Ishikawa (cell line): Measurements from ENCODE around the gene MATN4.
A peak's percentile ranks its signal among the peaks of the same experiment; 100 is the strongest.

Experiments used
- CEBPB ChIP-seq: IDR thresholded peaks from 2 replicates; pipeline ENCODE4 v1.6.1; 2012
- CREB1 ChIP-seq: IDR thresholded peaks from 2 replicates; pipeline ENCODE4 v1.6.1; 2012; ENCODE audit warnings: low read depth
- EGR1 ChIP-seq: IDR thresholded peaks from 2 replicates; pipeline ENCODE4 v1.6.1; 2012
- EP300 ChIP-seq: IDR thresholded peaks from 2 replicates; pipeline ENCODE4 v1.6.1; 2012; ENCODE audit warnings: borderline replicate concordance
- FOXM1 ChIP-seq: IDR thresholded peaks from 2 replicates; pipeline ENCODE4 v1.6.1; 2012; ENCODE audit warnings: low read depth, borderline replicate concordance
- NFIC ChIP-seq: IDR thresholded peaks from 2 replicates; pipeline ENCODE4 v1.6.1; 2012
- RAD21 ChIP-seq: IDR thresholded peaks from 2 replicates; pipeline ENCODE4 v1.6.1; 2012; ENCODE audit warnings: low read depth
- TAF1 ChIP-seq: IDR thresholded peaks from 2 replicates; pipeline ENCODE4 v1.6.1; 2012; ENCODE audit warnings: low read depth, mild to moderate bottlenecking
- TCF12 ChIP-seq: IDR thresholded peaks from 2 replicates; pipeline ENCODE4 v1.6.1; 2012; ENCODE audit warnings: low read depth
- TEAD4 ChIP-seq: IDR thresholded peaks from 2 replicates; pipeline ENCODE4 v1.6.1; 2012
- YY1 ChIP-seq: IDR thresholded peaks from 2 replicates; pipeline ENCODE4 v1.6.1; 2012; ENCODE audit warnings: low read depth
- ZBTB7A ChIP-seq: IDR thresholded peaks from 2 replicates; pipeline ENCODE4 v1.6.1; 2012; ENCODE audit warnings: low read depth
- TF ChIP-seq, protein P1 (sequence below): IDR thresholded peaks from 2 replicates; pipeline ENCODE4 v1.6.1; 2012
- TF ChIP-seq, protein P2 (sequence below): IDR thresholded peaks from 2 replicates; pipeline ENCODE4 v1.6.1; 2012
- TF ChIP-seq, protein P3 (sequence below): IDR thresholded peaks from 2 replicates; pipeline ENCODE4 v1.6.1; 2012; ENCODE audit warnings: low read depth, mild to moderate bottlenecking

Gene MATN4

DNA sequence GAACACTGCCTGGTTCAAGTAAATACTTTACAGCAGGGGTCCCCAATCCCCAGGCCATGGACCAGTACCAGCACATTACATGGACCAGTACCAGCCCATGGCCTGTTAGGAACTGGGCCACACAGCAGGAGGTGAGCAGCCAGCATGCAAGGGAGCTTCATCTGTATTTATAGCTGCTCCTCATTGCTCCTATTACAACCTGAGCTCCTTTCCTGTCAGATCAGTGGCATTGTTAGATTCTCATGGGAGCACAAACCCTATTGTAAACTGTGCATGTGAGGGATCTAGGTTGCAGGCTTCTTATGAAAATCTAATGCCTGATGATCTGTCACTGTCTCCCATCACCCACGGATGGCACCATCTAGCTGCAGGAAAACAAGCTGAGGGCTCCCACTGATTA is 13.4 kb downstream of the MATN4 start:
- TF ChIP-seq, protein P1, sequence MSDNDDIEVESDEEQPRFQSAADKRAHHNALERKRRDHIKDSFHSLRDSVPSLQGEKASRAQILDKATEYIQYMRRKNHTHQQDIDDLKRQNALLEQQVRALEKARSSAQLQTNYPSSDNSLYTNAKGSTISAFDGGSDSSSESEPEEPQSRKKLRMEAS: no peak
- TF ChIP-seq CREB1 (no peak), TEAD4 (no peak), RAD21 (no peak), TAF1 (no peak), NFIC (no peak), ZBTB7A (no peak), EP300 (no peak), EGR1 (no peak), TCF12 (no peak), YY1 (no peak), FOXM1 (no peak), CEBPB (no peak)
- TF ChIP-seq, protein P2, sequence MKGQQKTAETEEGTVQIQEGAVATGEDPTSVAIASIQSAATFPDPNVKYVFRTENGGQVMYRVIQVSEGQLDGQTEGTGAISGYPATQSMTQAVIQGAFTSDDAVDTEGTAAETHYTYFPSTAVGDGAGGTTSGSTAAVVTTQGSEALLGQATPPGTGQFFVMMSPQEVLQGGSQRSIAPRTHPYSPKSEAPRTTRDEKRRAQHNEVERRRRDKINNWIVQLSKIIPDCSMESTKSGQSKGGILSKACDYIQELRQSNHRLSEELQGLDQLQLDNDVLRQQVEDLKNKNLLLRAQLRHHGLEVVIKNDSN: no peak
- TF ChIP-seq, protein P3, sequence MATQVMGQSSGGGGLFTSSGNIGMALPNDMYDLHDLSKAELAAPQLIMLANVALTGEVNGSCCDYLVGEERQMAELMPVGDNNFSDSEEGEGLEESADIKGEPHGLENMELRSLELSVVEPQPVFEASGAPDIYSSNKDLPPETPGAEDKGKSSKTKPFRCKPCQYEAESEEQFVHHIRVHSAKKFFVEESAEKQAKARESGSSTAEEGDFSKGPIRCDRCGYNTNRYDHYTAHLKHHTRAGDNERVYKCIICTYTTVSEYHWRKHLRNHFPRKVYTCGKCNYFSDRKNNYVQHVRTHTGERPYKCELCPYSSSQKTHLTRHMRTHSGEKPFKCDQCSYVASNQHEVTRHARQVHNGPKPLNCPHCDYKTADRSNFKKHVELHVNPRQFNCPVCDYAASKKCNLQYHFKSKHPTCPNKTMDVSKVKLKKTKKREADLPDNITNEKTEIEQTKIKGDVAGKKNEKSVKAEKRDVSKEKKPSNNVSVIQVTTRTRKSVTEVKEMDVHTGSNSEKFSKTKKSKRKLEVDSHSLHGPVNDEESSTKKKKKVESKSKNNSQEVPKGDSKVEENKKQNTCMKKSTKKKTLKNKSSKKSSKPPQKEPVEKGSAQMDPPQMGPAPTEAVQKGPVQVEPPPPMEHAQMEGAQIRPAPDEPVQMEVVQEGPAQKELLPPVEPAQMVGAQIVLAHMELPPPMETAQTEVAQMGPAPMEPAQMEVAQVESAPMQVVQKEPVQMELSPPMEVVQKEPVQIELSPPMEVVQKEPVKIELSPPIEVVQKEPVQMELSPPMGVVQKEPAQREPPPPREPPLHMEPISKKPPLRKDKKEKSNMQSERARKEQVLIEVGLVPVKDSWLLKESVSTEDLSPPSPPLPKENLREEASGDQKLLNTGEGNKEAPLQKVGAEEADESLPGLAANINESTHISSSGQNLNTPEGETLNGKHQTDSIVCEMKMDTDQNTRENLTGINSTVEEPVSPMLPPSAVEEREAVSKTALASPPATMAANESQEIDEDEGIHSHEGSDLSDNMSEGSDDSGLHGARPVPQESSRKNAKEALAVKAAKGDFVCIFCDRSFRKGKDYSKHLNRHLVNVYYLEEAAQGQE: no peak

DNA sequence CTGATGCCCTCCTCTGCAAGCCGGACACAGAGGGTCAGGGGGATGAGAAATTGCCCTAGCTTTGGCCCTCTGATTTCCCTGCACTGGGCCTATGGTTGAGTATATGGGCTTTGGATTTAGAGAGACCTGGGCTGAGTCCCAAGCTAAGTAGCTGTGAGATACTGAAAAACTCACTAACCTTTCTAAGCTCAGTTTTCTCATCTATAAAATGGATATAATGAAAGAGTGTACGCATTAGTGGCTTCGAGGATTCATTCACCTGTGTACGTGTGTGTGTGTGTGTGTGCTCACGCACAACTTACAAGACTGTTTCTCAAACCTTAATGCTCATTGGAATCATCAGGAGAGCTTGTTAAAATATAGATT is 14.1 kb downstream of the MATN4 start:
- TF ChIP-seq, protein P1: no peak
- TF ChIP-seq EGR1 (no peak), FOXM1 (no peak), NFIC (no peak), TAF1 (no peak), CREB1 (no peak), ZBTB7A (no peak), RAD21 (no peak), YY1 (no peak), CEBPB (no peak)
- TF ChIP-seq, protein P2: no peak

DNA sequence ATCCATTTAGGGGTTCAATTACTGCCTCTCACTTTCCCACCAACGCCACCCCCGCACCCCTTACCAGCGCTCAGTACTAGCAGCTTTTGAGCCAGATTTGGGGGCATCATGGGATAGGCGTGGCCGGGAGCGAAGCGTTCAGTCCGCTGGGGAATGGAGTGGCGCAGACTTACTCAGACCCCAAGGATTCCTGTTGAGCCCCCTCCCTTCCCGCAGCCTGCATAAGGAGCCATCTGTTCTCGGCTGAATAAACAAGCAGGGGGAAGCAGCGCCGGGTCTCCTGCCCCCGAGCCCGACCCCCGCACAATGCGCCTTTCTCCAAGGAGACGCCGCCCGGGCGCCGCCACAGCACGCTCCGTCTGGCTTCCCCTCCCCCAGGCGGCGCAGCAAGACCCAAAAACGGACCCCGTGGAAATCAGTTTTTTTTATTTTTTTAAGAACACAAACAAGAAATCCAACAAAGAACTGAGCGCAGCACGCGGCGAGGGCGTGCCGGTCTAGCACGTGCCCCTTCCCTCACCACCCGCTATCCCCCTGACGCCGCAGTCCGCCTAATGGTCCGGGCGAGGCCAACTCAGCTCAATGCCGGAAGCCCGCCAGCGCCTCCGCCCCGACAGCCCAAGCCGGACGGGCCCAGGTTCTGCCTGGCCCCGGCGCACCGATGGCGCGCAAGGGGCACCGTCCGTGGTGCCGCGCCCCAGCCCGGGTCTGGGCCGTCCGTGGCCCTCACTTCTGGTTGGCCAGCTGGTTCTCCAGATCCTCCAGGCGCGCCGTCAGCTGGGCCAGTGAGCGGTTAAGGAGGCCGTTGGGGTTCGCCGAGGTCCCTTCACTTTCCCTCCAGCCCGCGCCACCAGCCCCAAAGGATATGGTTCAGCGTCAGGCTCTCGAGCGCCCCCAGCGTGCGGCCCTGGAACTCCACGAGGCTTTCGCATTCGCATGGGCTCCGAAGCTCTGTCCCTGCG is 14.8 kb downstream of the MATN4 start:
- TF ChIP-seq TEAD4: no peak
- no peak for TF ChIP-seq EP300
- peak; percentile 64; the same call in 1 of the 2 replicates for TF ChIP-seq TCF12
- TF ChIP-seq YY1: no peak
- TF ChIP-seq, protein P3: no peak
- TF ChIP-seq, protein P2: peak; percentile 64
- TF ChIP-seq NFIC: no peak
- no peak for TF ChIP-seq CEBPB
- TF ChIP-seq, protein P1: peak; percentile 98
- no peak for TF ChIP-seq EGR1
- no peak for TF ChIP-seq TAF1
- TF ChIP-seq FOXM1: no peak
- TF ChIP-seq ZBTB7A: 0 out of 2 replicates have a peak, but pooled peaks have one; percentile 50
- TF ChIP-seq CREB1: no peak
- peak; percentile 57; the same call in 1 of the 2 replicates for TF ChIP-seq RAD21

DNA sequence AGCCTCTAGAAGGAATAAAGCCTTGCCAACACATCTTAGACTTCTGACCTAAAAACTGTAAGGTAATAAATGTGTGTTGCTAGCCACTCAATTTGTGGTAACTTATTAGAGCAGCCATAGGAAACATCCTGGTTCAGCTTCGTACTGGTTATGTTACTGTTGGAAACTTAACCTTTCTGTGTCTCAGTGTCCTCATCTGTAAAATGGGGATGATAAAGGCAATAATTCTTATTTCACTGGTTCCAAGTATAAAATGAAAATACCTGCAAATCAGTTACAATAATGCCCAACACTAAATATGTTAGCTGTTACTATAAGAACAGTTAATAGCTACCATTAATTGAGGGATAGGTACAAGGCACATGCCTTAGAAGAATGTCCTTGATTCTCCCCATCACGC is 15.8 kb downstream of the MATN4 start:
- no peak for TF ChIP-seq CEBPB
- TF ChIP-seq RAD21: no peak
- TF ChIP-seq CREB1: no peak
- TF ChIP-seq, protein P1: no peak
- no peak for TF ChIP-seq EGR1
- no peak for TF ChIP-seq FOXM1
- TF ChIP-seq, protein P3: no peak
- no peak for TF ChIP-seq TAF1
- TF ChIP-seq, protein P2: no peak
